NCI-H1417 treated with DMSO at 0.1 percent for 48 hours (cell line): ENCODE results near the gene NUCKS1.
A peak's percentile ranks its signal among the peaks of the same experiment; 100 is the strongest.

ENCODE experiments used
- DNase-seq: peaks from one replicate; lab custom pipeline; 2025; lab: John Stamatoyannopoulos, UW

Gene NUCKS1

DNA sequence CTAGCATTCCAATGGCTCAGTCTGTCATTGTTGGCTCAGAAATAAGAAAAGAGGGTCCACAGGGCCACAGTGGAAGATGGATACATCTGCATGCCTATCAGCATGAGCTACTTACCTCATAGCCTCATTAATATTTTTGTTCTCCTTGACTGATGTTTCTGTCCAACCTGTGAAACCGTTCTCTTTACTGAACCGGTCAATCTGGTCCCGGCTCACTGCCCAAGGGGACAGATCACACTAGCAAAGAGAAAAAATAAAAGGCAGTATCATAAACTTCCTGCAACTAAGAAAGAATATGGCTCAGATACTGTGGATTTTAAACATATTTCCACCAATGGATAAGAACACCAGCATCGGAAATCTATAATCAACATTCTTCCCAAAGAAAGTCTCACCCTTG, 20.6 kb upstream of the NUCKS1 start:
- DNase-seq = no peak

DNA sequence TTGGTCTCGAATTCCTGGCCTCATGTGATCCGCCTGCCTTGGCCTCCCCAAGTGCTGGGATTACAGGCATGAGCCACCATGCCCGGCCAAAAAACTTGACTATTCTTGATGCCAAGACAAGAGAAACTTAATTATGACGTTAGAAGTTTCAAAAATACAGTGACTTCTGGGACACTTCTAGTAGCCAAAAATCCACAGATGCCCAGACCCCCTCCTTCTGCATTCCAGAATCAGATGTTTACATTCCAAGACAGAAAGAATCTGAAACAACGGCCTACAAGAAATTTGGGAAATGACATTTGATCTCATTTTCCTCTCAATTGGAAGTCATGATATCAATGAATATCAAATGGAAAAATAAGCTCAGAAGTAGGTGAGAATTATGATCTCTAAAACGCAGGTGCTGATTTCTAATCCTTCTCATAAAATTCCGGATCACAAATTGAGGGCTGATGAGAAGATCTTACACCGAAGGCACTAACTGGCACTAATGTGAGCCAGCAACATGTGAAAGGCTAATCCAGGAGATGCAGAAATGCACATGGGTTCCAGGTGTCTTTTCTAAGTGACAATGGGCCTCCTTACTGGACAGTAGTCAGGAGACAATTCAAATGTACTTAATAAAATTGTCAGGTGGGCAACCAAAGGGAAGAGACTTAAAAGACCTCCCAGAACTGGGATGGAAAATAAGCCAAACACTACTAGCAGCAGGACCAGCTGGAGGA, 19.8 kb upstream of the NUCKS1 start:
- DNase-seq = no peak

GRCh38 chr1:205767248-205767647, 17.3 kb upstream of the NUCKS1 start:
- no peak for DNase-seq

DNA sequence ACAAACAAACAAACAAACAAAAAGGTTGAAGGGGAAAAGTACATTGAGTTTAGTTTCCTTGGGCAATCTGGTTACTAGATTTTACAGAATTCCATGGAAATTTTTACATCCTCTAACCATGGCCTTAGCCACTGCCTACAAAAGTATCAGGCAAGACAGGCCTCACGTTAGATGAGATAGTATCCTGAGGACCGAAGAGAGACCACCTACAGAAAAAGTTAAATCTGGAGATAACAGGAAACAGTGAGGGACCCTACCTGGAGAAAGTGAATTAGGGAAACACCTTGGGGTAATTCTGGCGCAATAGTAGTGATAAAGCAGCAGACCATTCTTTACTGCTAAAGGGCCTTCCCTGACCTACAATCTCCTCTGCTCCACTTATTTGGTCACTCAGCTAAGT, 16.6 kb upstream of the NUCKS1 start:
- DNase-seq = no peak

GRCh38 chr1:205766038-205766437, 16.1 kb upstream of the NUCKS1 start:
- DNase-seq = no peak

DNA sequence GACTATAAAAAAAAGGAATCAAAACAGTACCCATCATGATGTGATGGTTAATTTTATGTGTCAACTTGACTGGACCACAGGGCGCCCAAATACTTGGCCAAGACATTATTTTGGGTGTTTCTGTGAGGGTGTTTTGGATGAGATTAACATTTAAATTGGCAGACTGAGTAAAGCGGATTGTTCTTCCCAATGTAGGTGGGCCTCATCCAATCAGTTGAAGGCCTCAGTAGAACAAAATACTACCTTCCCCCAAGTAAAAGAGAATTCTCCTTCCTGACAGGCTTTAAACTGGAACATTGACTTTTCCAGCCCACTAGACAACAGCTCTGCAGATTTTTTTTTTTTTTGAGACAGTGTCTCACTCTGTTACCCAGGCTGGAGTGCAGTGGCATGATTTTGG, 14.6 kb upstream of the NUCKS1 start:
- no peak for DNase-seq

- no peak for DNase-seq
These were observed 14.0 kb upstream of the NUCKS1 start for GRCh38 chr1:205763980-205764379.

- no peak for DNase-seq
These were observed 10.6 kb upstream of the NUCKS1 start for GRCh38 chr1:205760606-205761005.

GRCh38 chr1:205756552-205756951, 6.6 kb upstream of the NUCKS1 start:
- DNase-seq = no peak

- DNase-seq = no peak
These were observed 4.9 kb upstream of the NUCKS1 start for GRCh38 chr1:205754857-205755256.

DNA sequence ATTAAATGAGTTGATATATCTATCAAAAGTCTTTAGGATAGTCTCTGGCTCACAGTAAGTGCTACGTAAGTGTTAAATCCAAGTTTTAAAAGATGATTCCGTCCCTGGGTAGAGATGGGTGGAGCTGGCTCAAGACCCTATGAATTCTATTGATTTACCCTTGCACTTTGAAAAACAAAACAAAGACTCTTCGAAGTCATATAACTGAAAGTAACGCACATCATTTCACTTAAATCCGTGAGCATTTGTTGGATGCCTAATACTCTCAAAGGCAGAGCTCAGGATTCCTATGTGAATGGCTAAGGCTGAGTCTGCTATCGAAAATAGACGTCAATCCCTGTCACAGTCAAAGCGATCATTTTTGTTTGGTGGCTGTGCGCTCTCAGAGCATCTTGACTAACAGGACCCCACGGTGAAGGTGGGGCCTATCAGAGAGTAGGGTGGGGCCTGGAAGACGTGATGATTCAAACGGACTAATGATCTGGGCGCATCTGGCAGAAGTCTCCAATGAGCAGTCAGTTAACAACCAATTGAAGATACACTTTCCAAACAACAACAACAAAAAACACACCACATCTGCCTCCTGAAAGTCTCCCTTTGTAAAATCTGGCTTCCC, 1.2 kb upstream of the NUCKS1 start:
- no peak for DNase-seq

GRCh38 chr1:205749234-205750137, 496 bp downstream of the NUCKS1 start:
- peak; percentile 53 for DNase-seq

GRCh38 chr1:205748403-205749233, 1.4 kb downstream of the NUCKS1 start:
- no peak for DNase-seq

DNA sequence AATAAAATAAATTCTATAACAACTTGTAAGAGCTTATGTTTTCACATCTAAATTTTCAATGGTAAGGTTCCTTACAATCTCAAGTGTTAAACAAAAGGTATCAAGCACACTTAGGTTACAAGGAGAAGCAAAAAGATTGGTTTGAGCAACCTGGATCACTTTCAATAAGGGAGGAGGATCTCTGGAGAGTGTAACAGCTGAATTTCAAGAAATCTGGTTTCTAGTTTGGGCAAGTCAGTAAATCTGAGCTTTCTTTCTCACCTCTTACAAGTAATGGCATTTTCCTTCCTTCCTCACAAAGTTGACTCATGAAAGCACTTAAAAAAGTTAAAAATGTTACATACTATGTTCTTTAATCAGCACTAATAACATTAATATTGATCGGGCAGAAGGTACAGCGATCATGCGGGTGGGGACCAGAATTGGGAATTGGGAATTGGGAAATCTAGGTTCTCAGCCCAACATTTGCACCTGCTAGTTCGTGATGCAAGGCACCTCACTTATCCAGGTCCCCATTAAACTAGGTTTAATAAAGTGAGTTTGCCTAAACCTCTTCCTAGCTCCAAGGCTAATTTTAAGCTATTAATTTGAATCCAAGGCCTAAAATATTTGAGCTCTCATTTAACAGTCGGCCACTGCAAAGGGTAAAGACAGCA, 3.1 kb downstream of the NUCKS1 start:
- no peak for DNase-seq

DNA sequence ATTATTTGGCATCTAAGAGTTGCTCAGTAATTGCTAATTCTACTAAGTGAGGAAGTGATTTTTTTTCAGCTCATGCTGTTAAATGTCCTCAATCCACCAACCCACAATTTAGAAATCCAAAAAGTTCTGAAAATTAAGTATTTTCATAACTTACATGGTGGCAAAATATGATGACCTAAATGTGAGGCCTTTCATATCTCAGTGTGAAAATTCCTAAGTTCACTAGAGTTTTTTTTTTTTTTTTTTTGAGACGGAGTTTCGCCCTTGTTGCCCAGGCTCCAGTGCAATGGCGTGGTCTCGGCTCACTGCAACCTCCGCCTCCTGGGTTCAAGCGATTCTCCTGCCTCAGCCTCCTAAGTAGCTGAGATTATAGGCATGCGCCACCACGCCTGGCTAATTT, 5.6 kb downstream of the NUCKS1 start:
- DNase-seq = no peak

DNA sequence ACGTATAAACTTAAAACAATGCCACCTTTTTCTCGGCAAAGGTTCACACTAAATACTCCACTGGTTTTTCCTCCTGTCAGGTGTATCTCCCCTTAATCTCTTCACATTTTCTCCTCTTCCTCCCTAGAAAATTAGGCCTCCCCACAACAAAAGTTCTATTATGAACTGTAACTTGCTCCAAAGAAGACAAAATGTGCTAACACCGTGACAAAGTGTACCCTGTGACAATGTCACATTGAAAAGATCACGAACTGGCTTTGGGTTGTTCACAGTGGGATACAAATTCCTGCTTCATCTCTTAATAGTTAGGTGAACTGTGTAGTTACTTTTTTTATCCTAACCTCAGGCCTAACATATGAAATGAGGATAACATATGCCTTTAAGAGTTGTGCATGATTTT, 6.0 kb downstream of the NUCKS1 start:
- no peak for DNase-seq

DNA sequence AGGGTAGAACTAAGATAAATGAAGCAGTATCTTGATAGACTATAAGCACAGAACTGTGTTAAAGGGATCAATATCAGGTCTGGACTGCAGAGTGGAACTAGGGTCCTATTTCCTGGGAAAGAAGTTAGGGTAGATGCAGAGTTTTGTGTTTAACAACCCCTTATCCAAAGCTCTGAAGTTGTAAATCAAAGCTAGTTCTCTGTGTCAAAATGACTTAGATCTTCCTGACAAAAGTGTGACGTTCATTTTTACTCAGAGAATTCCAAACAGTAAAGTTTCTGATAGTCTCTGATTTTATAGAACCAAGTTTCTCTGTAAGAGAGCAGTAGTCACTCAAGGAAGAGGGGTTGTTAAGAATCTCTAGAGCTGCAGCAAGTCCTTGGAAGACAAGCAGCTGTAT, 8.3 kb downstream of the NUCKS1 start:
- DNase-seq = no peak

DNA sequence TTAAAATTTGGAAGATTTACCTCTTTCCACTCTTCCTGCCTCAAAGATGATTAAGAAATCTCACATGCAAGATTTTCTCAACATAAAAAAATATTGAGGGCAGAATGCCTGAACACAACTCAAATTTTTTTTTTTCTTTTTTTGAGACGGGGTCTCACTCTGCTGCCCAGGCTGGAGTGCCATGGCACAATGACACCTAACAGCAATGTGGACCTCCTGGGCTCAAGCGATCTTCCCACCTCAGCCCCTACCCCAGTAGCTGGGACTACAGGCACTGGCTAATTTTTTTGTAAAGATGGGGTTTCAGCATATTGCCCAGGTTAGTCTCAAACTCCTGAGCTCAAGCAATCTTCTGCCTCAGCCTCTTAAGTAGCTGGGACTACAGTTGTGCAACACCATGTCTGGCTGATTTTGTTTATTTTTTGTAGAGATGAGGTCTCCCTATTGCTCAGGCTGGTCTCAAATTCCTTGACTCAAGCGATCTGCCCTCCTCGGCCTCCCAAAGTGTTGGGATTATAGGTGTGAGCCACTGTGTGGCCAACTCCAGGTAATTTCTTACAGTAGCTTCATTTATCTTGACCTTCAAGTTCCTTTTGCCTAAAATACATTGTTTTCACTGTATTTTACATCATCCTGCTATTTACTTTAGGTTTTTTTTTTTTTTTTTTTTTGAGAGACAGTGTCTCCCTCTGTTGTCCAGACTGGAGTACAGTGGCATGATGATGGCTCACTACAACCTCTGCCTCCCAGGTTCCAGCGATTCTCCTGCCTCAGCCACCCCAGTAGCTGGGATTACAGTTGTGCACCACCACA, 10.4 kb downstream of the NUCKS1 start:
- no peak for DNase-seq

DNA sequence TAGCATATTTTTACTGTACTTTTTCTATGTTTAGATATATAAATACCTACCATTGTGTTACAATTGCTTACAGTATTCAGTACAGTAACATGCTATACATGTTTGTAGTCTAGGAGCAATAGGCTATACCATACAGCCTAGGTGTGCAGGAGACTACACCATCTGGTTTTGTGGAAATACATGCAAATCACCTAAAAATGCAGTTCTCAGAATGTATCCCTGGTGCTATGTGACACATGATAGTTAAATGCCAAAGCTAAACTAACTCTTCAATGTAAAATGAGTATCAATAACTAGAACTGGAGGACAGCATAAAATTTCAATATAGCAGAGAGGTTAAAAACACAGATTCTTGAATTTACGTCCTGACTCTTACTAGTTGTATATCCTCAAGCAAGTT, 14.8 kb downstream of the NUCKS1 start:
- no peak for DNase-seq

GRCh38 chr1:205733438-205734175, 16.4 kb downstream of the NUCKS1 start:
- DNase-seq = no peak
